GM21717 (cell line): ENCODE data around the gene CNKSR3.
"Not testable (repeated sequence)": the region's sequence is repeated elsewhere in the genome, so short reads cannot be mapped to it uniquely, and the experiment has no call there.

Experiments
- ATAC-seq: cut with Tn5 transposase; IDR thresholded peaks from one replicate; pipeline ENCODE4 v1.9.1; 2021; ENCODE audit warnings: mild to moderate bottlenecking, moderate library complexity; ENCODE audit not compliant: unreplicated experiment

Gene CNKSR3

GRCh38 chr6:154510144-154510905, at the start of gene CNKSR3:
Gene CNKSR3 (minus strand): TSS chr6:154510685. CDS start chr6:154510114, 571 bp downstream.
- peak; percentile 77 for ATAC-seq

- ATAC-seq: no peak
Observed at GRCh38 chr6:154558984-154559383, 48.5 kb upstream of the CNKSR3 start.

GRCh38 chr6:154558513-154558912, 48.0 kb upstream of the CNKSR3 start:
- no peak for ATAC-seq

- no peak for ATAC-seq
Observed at GRCh38 chr6:154555073-154555677, 44.7 kb upstream of the CNKSR3 start.

GRCh38 chr6:154554491-154554890, 44.0 kb upstream of the CNKSR3 start:
- no peak for ATAC-seq

GRCh38 chr6:154550779-154551178, 40.3 kb upstream of the CNKSR3 start:
- no peak for ATAC-seq

- ATAC-seq: no peak
Observed at GRCh38 chr6:154549179-154549578, 38.7 kb upstream of the CNKSR3 start.

GRCh38 chr6:154548130-154548830, 37.8 kb upstream of the CNKSR3 start:
- no peak for ATAC-seq

- no peak for ATAC-seq
Observed at GRCh38 chr6:154543628-154544027, 33.1 kb upstream of the CNKSR3 start.

- ATAC-seq: no peak
Observed at GRCh38 chr6:154542747-154543146, 32.3 kb upstream of the CNKSR3 start.

- ATAC-seq: not testable (repeated sequence)
Observed at GRCh38 chr6:154541837-154542236, 31.4 kb upstream of the CNKSR3 start.

GRCh38 chr6:154539593-154540269, 29.2 kb upstream of the CNKSR3 start:
- no peak for ATAC-seq

- ATAC-seq: no peak
Observed at GRCh38 chr6:154538640-154539191, 28.2 kb upstream of the CNKSR3 start.

- ATAC-seq: no peak
Observed at GRCh38 chr6:154537511-154538325, 27.2 kb upstream of the CNKSR3 start.

GRCh38 chr6:154536999-154537398, 26.5 kb upstream of the CNKSR3 start:
- no peak for ATAC-seq

GRCh38 chr6:154536255-154536654, 25.8 kb upstream of the CNKSR3 start:
- no peak for ATAC-seq

GRCh38 chr6:154535851-154536250, 25.4 kb upstream of the CNKSR3 start:
- ATAC-seq: no peak

- no peak for ATAC-seq
Observed at GRCh38 chr6:154535147-154535546, 24.7 kb upstream of the CNKSR3 start.

- no peak for ATAC-seq
Observed at GRCh38 chr6:154534531-154534930, 24.0 kb upstream of the CNKSR3 start.

GRCh38 chr6:154532426-154532825, 21.9 kb upstream of the CNKSR3 start:
- ATAC-seq: no peak
